SK-MEL-5 (cell line): Measurements from ENCODE around the gene PMIS2. TPM values are rescaled to one million over a fixed set of nuclear protein-coding genes. Genes with fewer than 3 reads are reported as not detected.

Experiments
- DNase-seq: peaks from one replicate; pipeline ENCODE4 v3.0.0-alpha.2; 2016; ENCODE audit warnings: low read depth, low spot score
- in situ Hi-C: cut with HindIII; loops from 2 replicates; pipeline ENCODE4 v1.10.0; 2016; ENCODE audit warnings: low sequenced_read_pairs, high pct_unique_total_duplicates, low pct_unique_long_range_greater_than_20kb
- total RNA-seq: library from RNA; depleted of rRNA; stranded (reverse); fragments of >200 nt; shearing (Covaris generic); gene quantifications from 2 replicates; pipeline ENCODE4 v1.2.3, GENCODE V29; 2014

PMIS2 gene
- total RNA-seq, 1 experiment from 2014 or later = not detected

- in situ Hi-C loops = no loop called here
- DNase-seq = no peak
These were observed 31.9 kb upstream of the PMIS2 start for GRCh38 chr19:35554076-35554475.

GRCh38 chr19:35555301-35556005 is 30.5 kb upstream of the PMIS2 start:
- in situ Hi-C loops = no loop called here
- peak; percentile 64 for DNase-seq

GRCh38 chr19:35556025-35556590 is 29.9 kb upstream of the PMIS2 start:
- in situ Hi-C loops = no loop called here
- DNase-seq = no peak

GRCh38 chr19:35556846-35557538 is 29.0 kb upstream of the PMIS2 start:
- DNase-seq = no peak
- in situ Hi-C loops = no loop called here

- in situ Hi-C loops = no loop called here
- peak; percentile 91 for DNase-seq
These were observed 28.2 kb upstream of the PMIS2 start for GRCh38 chr19:35557539-35558399.

- DNase-seq = no peak
- in situ Hi-C loops = no loop called here
These were observed 27.3 kb upstream of the PMIS2 start for GRCh38 chr19:35558400-35559280.

- DNase-seq = no peak
- in situ Hi-C loops = no loop called here
These were observed 26.7 kb upstream of the PMIS2 start for GRCh38 chr19:35559281-35559659.

- in situ Hi-C loops = no loop called here
- DNase-seq = no peak
These were observed 26.2 kb upstream of the PMIS2 start for GRCh38 chr19:35559781-35560180.

GRCh38 chr19:35560271-35560670 is 25.7 kb upstream of the PMIS2 start:
- in situ Hi-C loops = no loop called here
- no peak for DNase-seq

- no peak for DNase-seq
- in situ Hi-C loops = no loop called here
These were observed 25.3 kb upstream of the PMIS2 start for GRCh38 chr19:35560677-35561076.

GRCh38 chr19:35561436-35561835 is 24.5 kb upstream of the PMIS2 start:
- DNase-seq = no peak
- in situ Hi-C loops = no loop called here

GRCh38 chr19:35562336-35562735 is 23.6 kb upstream of the PMIS2 start:
- in situ Hi-C loops = no loop called here

GRCh38 chr19:35562776-35563175 is 23.2 kb upstream of the PMIS2 start:
- in situ Hi-C loops = no loop called here
- no peak for DNase-seq

More at GRCh38 chr19:35562336-35562735, 23.6 kb upstream of the PMIS2 start:
- DNase-seq = no peak

- in situ Hi-C loops = no loop called here
- no peak for DNase-seq
These were observed 22.7 kb upstream of the PMIS2 start, which contains the start of gene ATP4A for GRCh38 chr19:35563207-35563829. Gene ATP4A (minus strand): TSS chr19:35563658. CDS start chr19:35563629, 29 bp downstream.

- in situ Hi-C loops = no loop called here
- no peak for DNase-seq
These were observed 20.7 kb upstream of the PMIS2 start for GRCh38 chr19:35565016-35565856.

- in situ Hi-C loops = no loop called here
- DNase-seq = no peak
These were observed 19.2 kb upstream of the PMIS2 start for GRCh38 chr19:35566738-35567137.
